Lung (tissue), 12 donors: ENCODE results near the gene MFRP. TPM values are rescaled to one million over a fixed set of nuclear protein-coding genes. Genes with fewer than 3 reads are reported as not detected.
A peak's percentile ranks its signal among the peaks of the same experiment; 100 is the strongest.

Source experiments
- ATAC-seq: fragments of 200-7000 bp; cut with Tn5 transposase; one replicate; pipeline ENCODE4 v1.9.1; 2020; ENCODE audit warnings: moderate number of reproducible peaks; ENCODE audit not compliant: insufficient read depth, low FRiP score
- DNase-seq, 3 donors: peaks; one replicate each; pipeline ENCODE4 v3.0.0-alpha.2; 2013 to 2017
- H3K27ac ChIP-seq, 2 donors: one replicate each; pipeline ENCODE4 v1.5.1; 2013; ENCODE audit warnings: mild to moderate bottlenecking in 2 of 2, moderate library complexity in 2 of 2, control low read depth in 1 of 2, inconsistent platforms in 1 of 2, low read depth in 1 of 2, low read length in 1 of 2
- H3K27me3 ChIP-seq, 3 donors: one replicate each; pipeline ENCODE4 v1.5.1; 2013; ENCODE audit warnings: low read length in 2 of 3; ENCODE audit not compliant: control insufficient read depth in 3 of 3, insufficient read depth in 3 of 3
- H3K36me3 ChIP-seq, 4 donors: one replicate each; pipeline ENCODE4 v1.5.1; 2013; ENCODE audit warnings: low read length in 4 of 4, mild to moderate bottlenecking in 1 of 4, moderate library complexity in 1 of 4; ENCODE audit not compliant: control insufficient read depth in 4 of 4, insufficient read depth in 4 of 4
- H3K4me1 ChIP-seq, 5 donors: one replicate each; pipeline ENCODE4 v1.5.1; 2013; ENCODE audit warnings: low read length in 5 of 5, mild to moderate bottlenecking in 2 of 5, moderate library complexity in 1 of 5; ENCODE audit not compliant: control insufficient read depth in 5 of 5, insufficient read depth in 5 of 5
- H3K4me3 ChIP-seq: one replicate; pipeline ENCODE4 v1.5.1; 2013; ENCODE audit warnings: mild to moderate bottlenecking, control low read depth, moderate library complexity
- H3K9ac ChIP-seq, 2 donors: one replicate each; pipeline ENCODE4 v1.5.1; 2013; ENCODE audit warnings: low read length in 2 of 2, control low read depth in 1 of 2; ENCODE audit not compliant: insufficient read depth in 1 of 2
- H3K9me3 ChIP-seq, 4 donors: one replicate each; pipeline ENCODE4 v1.5.1; 2013; ENCODE audit warnings: low read length in 3 of 4, mild to moderate bottlenecking in 1 of 4, moderate library complexity in 1 of 4; ENCODE audit not compliant: control insufficient read depth in 4 of 4, insufficient read depth in 3 of 4
- WGBS, 2 donors: extraction: QIAGEN DNeasy Blood & Tissue Kit; methylation state at CpG; one replicate each; pipeline ENCODE4 v1.1.7; 2013; 5-methylcytosine and 5-hydroxymethylcytosine counted together
- polyA plus RNA-seq, 2 donors: library from polyadenylated mRNA; stranded (reverse); fragments of 200-250 nt; gene quantifications; one replicate each; pipeline ENCODE4 v1.2.1, GENCODE V29; 2013
- total RNA-seq, 2 donors: library from RNA; depleted of rRNA in 1 of 2; stranded (reverse); fragments of >200 nt in 1 of 2; gene quantifications; one replicate each; pipeline ENCODE4 v1.2.1, GENCODE V29; 2014 to 2021
- TF ChIP-seq, protein P1 (sequence below): IDR thresholded peaks from 2 replicates; pipeline ENCODE4 v1.5.1; 2012; ENCODE audit warnings: mild to moderate bottlenecking; ENCODE audit errors: control extremely low read depth, extremely low read depth
- donor health status: control.
- donor health status: control.
- donor health status: Bipolar disorder and iron deficiency.
- donor health status: healthy.
- donor health status: DM: yes; HTN: yes; CAD: no.

MFRP gene
- total and polyA plus RNA-seq, 4 donors = not detected

DNA sequence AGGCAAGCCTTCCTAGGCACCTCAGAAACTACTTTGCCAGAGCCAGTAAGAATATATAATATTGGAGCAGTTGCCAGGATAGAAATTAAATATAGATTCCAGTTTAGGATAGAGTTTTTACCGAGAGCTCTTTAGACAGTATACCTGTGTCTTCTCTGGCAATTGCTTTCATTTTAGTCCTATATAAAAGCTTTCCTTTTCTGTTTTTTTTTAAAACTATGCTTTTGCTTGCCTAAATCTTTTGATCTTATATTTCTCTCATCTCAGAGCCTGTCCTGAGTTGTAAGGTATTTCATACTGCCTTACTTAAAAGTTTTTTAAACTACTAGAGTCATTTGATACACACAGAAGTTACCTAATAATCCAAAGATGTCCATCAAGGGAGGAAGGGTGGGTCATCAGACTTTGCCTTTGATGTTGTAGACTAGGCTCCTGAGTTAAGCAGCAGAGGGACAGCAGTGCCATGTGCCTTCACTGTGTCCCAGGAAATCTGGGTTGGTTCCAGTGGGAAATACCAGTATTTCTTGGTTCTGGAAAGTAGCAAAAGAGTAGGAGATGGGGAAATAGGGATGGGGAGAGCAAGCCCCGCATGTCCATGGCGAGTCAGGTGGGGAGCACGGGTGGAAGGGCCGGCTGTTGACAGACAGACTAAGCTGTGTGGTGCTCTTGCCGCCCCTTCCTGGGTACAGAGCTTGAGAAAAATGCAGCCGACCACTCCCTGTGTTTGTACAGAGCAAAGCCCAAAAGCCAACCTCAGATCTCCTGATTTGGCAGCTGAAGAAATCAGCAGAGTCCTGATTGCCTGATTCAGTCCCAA is 40.7 kb downstream of the MFRP start:
- Histone ChIP-seq H3K36me3 (peaks cover 7 to 28% (median 19%) of the 10 kb centered on the region in 4 donors), H3K27ac (peak overlapping the region in 1 of 2 donors; percentile 17), H3K4me3 (no peak overlapping the region), H3K9ac (no peak overlapping the region), H3K9me3 (no peaks in the 10 kb centered on the region), H3K4me1 (no peaks in the 10 kb centered on the region), H3K27me3 (no peaks in the 10 kb centered on the region)
- TF ChIP-seq, protein P1, sequence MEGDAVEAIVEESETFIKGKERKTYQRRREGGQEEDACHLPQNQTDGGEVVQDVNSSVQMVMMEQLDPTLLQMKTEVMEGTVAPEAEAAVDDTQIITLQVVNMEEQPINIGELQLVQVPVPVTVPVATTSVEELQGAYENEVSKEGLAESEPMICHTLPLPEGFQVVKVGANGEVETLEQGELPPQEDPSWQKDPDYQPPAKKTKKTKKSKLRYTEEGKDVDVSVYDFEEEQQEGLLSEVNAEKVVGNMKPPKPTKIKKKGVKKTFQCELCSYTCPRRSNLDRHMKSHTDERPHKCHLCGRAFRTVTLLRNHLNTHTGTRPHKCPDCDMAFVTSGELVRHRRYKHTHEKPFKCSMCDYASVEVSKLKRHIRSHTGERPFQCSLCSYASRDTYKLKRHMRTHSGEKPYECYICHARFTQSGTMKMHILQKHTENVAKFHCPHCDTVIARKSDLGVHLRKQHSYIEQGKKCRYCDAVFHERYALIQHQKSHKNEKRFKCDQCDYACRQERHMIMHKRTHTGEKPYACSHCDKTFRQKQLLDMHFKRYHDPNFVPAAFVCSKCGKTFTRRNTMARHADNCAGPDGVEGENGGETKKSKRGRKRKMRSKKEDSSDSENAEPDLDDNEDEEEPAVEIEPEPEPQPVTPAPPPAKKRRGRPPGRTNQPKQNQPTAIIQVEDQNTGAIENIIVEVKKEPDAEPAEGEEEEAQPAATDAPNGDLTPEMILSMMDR = no peak
- 88 to 93% methylated on average over 7 of the region's 7 CpGs for WGBS, 2 donors
- no peak for ATAC-seq
- no peak for DNase-seq

DNA sequence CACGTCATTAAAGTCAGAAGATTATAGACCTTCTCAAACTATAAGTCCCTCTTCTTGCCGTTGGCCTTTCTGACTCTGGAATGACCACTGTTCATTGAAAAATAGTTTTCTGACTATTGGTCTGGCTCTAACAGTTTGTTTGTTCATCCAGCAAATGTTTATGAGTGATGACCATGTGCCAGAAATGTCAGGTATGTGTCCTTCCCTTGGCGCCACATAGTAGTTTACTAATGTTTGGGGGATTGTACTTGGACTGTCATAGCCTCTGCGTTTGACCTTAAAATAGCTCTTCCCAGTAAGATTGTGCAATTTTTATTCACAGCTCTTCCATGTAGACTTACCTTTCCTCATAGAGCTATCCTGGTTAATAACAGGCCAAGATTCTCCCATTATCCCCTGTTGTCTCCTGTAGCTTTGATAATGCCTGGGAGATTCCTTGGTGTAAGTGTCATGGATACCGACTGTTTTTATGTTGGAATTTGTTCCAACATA is 43.2 kb downstream of the MFRP start:
- ATAC-seq (no peak), DNase-seq (no peak)
- Histone ChIP-seq H3K4me1 (peaks cover 0 to 8% (median 0%) of the 10 kb centered on the region in 5 donors), H3K9me3 (no peaks in the 10 kb centered on the region), H3K9ac (no peak overlapping the region), H3K27me3 (no peaks in the 10 kb centered on the region), H3K4me3 (no peak overlapping the region), H3K36me3 (peaks cover 7 to 38% (median 32%) of the 10 kb centered on the region in 4 donors), H3K27ac (no peak overlapping the region)
- WGBS, 2 donors = 91% methylated on average over 5 of the region's 5 CpGs
- TF ChIP-seq, protein P1 = no peak

DNA sequence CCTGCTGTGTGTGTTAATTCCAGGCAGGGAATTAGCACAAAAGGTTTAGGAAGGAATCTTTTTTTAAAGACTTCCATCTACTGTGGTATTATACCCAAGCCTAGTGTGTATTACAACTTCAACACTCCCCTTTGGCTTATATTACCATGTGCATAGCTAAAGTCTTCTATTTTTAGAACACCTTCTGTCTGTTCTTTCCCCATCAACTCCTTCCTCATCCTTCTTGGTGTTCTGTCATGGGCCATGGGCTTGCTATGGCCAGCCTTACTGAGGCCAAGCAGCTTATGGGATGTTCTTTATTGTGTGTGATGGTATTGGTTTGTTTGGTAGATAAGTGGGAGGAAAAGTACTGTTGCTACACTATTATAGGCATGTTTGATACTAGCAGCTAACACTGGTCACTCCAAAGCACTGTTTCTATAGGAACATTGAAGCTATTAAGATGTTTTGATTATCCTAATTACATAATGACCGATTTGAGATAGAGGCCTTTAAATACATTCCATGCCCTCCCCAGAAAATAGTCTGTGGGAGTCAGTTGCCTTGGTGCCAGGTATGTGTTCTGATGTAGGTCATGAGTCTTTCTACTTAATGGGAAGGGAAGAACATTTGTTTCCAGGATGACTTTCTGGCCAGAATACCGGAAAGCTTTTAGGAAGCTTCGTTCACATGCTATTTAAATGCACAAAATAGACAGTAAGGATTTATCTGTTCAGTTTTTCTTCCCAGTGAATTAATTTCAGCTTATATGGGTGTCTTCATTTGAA is 46.1 kb downstream of the MFRP start:
- Histone ChIP-seq H3K9ac (no peak overlapping the region), H3K4me1 (peaks cover 0 to 9% (median 0%) of the 10 kb centered on the region in 5 donors), H3K27ac (no peak overlapping the region), H3K4me3 (no peak overlapping the region), H3K9me3 (no peaks in the 10 kb centered on the region), H3K27me3 (no peaks in the 10 kb centered on the region), H3K36me3 (peaks cover 10 to 46% (median 34%) of the 10 kb centered on the region in 4 donors)
- 92 to 95% methylated on average over 3 of the region's 3 CpGs for WGBS, 2 donors
- ATAC-seq (no peak), DNase-seq (no peak)
- TF ChIP-seq, protein P1 = no peak
